ENCODE data around the gene IPO5. TPM values are rescaled to one million over a fixed set of nuclear protein-coding genes. Genes with fewer than 3 reads are reported as not detected.

Gene IPO5
- total and polyA plus RNA-seq, 2 of the 8 experiments (the other 6 are each of a cell fraction or from before 2014, with no cell fraction given) = 143 to 410 TPM

GRCh38 chr13:97932036-97932435 is 21.4 kb upstream of the IPO5 start (continued):
- no peak for TF ChIP-seq CHD7 (IDR thresholded peaks at IDR 0.05; ENCODE audit: insufficient replicate concordance, low read length)
